Endothelial cell of umbilical vein (primary cell): ENCODE results near the gene RAPGEF4.

Experiments used
- CTCF ChIP-seq, 2 donors: IDR thresholded peaks; 1 replicate in 1 of 2; 2 replicates in 1 of 2; pipeline ENCODE4 v1.5.1; 2011; ENCODE audit warnings: low read length in 2 of 2, mild to moderate bottlenecking in 2 of 2, moderate library complexity in 2 of 2, control low read depth in 1 of 2, inconsistent platforms in 1 of 2, low read depth in 1 of 2; ENCODE audit not compliant: insufficient read depth in 1 of 2; ENCODE audit errors: extremely low read depth in 1 of 2
- POLR2A ChIP-seq: IDR thresholded peaks from 2 replicates; pipeline ENCODE4 v1.6.1; 2012; ENCODE audit warnings: low read depth, mild to moderate bottlenecking, control low read depth, low read length

DNA sequence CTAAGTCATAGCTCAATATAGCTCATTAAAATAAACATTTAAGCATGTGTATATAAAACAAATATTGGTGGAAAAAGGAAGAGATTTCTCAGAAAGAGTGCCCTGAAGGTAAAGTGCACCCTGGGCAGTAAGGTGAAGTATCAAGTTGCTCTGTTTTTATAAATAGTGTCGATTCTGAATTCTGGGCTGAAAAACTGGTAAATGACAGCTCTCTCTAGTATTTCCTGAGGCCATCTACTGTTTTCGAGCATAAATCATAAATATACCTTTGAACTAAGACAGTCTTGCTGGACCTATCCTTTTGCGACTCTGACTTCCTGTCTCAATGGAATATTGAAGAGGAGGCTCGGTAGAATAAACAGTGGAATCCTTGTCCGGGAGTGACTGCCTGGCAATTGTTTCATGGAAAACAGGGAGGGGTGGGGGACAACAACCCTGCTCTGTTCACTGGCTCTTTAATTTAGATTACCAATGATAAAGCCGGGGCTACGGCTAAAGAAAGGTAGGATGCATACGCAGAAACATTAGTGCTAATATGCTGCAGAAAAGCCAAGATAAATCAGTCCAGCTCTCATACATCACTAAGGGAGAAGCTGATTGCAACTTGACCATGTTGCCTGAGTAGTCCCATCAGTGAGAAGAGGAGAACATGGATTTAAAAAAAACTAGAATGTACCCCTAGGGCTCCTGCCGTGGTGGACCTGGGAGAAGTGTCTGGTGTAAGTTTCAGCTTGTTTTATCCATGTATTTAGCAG lies 124.1 kb downstream of the RAPGEF4 start:
- no peak for TF ChIP-seq POLR2A
- TF ChIP-seq CTCF (IDR thresholded peaks at IDR 0.05; ENCODE audit: extremely low read depth in 1 of 2, insufficient read depth in 1 of 2, low read depth in 1 of 2, low read length in 2 of 2): no peak
